K562 (cell line): Measurements from ENCODE around the gene LRP6. TPM values are rescaled to one million over a fixed set of nuclear protein-coding genes. Genes with fewer than 3 reads are reported as not detected.

Experiments used
- BRF1 ChIP-seq: IDR thresholded peaks from 3 replicates; pipeline ENCODE4 v1.6.1; 2011; ENCODE audit warnings: borderline replicate concordance, mild to moderate bottlenecking; ENCODE audit not compliant: insufficient read length; ENCODE audit errors: extremely low read depth
- EP400 ChIP-seq: fragments of 450-650 bp; IDR thresholded peaks from 2 replicates; pipeline ENCODE4 v1.6.1; 2017; ENCODE audit warnings: antibody characterized with exemption, mild to moderate bottlenecking, moderate library complexity
- RCOR1 ChIP-seq, 2 experiments: IDR thresholded peaks; 2 replicates each; pipeline ENCODE4 v1.6.1; 2012; ENCODE audit warnings: low read depth in 2 of 2, low read length in 2 of 2, borderline replicate concordance in 1 of 2, improper control_type of control experiment in 1 of 2
- XRCC4 ChIP-seq: IDR thresholded peaks from one replicate; pipeline ENCODE4 v1.6.1; 2011; ENCODE audit not compliant: insufficient read depth, insufficient read length; ENCODE audit errors: extremely low read depth
- ZNF239 ChIP-seq: fragments of 250-450 bp; sonication (Bioruptor Pico); IDR thresholded peaks from 2 replicates; pipeline ENCODE4 v1.4.0; 2020; ENCODE audit warnings: mild to moderate bottlenecking
- ZNF347 ChIP-seq: fragments of 450-650 bp; formaldehyde crosslinking; IDR thresholded peaks from 2 replicates; pipeline ENCODE4 v1.4.0; 2020; ENCODE audit warnings: low read depth, mild to moderate bottlenecking, moderate library complexity
- polyA plus RNA-seq, 8 experiments: library from polyadenylated mRNA; depleted of rRNA in 4 of 8; stranded (reverse) in 5 of 8; unstranded in 3 of 8; fragments of >200 nt; fragmentation: Nextera tagmentation in 2 of 8; fragmentation: Illumina TruSeq in 1 of 8; extraction: Ambion mirVana in 2 of 8; extraction: Trizol in 1 of 8; gene quantifications; 2 replicates each; pipeline versions ENCODE4 v1.2.1 to v1.2.3, GENCODE V29; 2011 to 2014; ENCODE audit warnings: inconsistent platforms in 1 of 8, missing spikeins in 1 of 8
- total RNA-seq, 7 experiments: library from RNA; depleted of rRNA in 6 of 7; stranded (reverse); fragments of >200 nt in 6 of 7; fragmentation: Illumina TruSeq in 2 of 7; extraction: Trizol in 2 of 7; gene quantifications; 2 replicates each; pipeline versions ENCODE4 v1.2.1 to v1.2.3, GENCODE V29; 2011 to 2021; ENCODE audit warnings: low replicate concordance in 1 of 7
- TF ChIP-seq, protein P1 (sequence below): IDR thresholded peaks from 2 replicates; pipeline ENCODE4 v1.6.1; 2011; ENCODE audit warnings: borderline replicate concordance, low read depth, mild to moderate bottlenecking, moderate library complexity, low read length; ENCODE audit not compliant: insufficient read depth, poor library complexity, severe bottlenecking
- TF ChIP-seq, protein P2 (sequence below): fragments of 250-450 bp; sonication (Bioruptor Pico); IDR thresholded peaks from 2 replicates; pipeline ENCODE4 v1.8.0; 2022; ENCODE audit warnings: inconsistent platforms

Gene LRP6
- total and polyA plus RNA-seq, 9 of the 15 experiments (the other 6 are each of a cell fraction or from before 2014, with no cell fraction given), result 3.0 to 17.0 (median 10.8) TPM

DNA sequence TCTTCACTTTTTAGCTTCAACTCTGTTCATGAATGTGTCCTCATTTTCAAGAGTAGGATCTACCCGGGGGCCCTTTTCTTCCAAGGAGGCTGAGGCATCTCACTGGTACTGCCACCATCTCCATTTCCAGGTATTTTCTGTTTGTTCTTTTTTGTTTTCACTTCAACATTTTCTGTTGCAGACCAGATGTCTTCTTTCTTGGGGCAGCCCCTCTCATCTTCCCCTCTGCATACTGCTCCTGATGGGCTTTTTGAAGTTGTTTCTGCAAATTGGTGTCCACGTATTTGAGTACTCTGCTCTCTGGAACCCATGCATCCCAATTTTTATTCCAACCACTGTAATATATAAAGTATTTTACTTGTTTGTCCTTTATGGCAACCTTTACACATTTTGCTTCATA, 66.5 kb downstream of the LRP6 start (continued):
- TF ChIP-seq, protein P1, sequence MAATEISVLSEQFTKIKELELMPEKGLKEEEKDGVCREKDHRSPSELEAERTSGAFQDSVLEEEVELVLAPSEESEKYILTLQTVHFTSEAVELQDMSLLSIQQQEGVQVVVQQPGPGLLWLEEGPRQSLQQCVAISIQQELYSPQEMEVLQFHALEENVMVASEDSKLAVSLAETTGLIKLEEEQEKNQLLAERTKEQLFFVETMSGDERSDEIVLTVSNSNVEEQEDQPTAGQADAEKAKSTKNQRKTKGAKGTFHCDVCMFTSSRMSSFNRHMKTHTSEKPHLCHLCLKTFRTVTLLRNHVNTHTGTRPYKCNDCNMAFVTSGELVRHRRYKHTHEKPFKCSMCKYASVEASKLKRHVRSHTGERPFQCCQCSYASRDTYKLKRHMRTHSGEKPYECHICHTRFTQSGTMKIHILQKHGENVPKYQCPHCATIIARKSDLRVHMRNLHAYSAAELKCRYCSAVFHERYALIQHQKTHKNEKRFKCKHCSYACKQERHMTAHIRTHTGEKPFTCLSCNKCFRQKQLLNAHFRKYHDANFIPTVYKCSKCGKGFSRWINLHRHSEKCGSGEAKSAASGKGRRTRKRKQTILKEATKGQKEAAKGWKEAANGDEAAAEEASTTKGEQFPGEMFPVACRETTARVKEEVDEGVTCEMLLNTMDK, result no peak
- TF ChIP-seq EP400 (no peak), RCOR1 (IDR thresholded peaks at IDR 0.05; ENCODE audit: borderline replicate concordance in 1 of 2, low read depth in 2 of 2, low read length in 2 of 2) (no peak), BRF1 (no peak), ZNF347 (CRISPR knock-in tag) (no peak), XRCC4 (no peak), ZNF239 (CRISPR knock-in tag) (no peak)
- TF ChIP-seq, protein P2, sequence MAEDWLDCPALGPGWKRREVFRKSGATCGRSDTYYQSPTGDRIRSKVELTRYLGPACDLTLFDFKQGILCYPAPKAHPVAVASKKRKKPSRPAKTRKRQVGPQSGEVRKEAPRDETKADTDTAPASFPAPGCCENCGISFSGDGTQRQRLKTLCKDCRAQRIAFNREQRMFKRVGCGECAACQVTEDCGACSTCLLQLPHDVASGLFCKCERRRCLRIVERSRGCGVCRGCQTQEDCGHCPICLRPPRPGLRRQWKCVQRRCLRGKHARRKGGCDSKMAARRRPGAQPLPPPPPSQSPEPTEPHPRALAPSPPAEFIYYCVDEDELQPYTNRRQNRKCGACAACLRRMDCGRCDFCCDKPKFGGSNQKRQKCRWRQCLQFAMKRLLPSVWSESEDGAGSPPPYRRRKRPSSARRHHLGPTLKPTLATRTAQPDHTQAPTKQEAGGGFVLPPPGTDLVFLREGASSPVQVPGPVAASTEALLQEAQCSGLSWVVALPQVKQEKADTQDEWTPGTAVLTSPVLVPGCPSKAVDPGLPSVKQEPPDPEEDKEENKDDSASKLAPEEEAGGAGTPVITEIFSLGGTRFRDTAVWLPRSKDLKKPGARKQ (CRISPR knock-in tag), result no peak
